ENCODE measurements around the gene F12.

F12 gene

DNA sequence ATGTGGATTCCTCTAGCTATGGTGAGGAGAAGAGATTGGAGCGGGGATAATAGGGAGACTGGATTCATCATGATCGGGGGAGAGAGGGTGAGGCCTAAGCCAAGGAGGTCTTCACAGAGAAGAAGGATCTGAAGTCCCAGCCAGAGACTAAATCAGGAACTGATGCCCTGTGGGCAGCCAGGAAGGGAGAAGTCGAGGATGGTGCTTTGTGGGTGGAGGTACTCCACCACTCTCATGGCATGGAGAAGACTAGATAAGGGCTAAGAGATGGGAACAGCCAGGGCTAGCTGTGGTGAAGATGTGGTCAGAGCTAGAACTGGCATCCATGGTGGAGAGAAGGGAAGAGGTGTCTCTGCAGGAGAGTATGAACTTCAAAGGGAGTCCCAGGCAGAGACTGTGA is 54.7 kb downstream of the F12 start:
- no peak overlapping the region for H2AFZ ChIP-seq (ENCODE audit: low read depth, low read length)
- H3K79me2 ChIP-seq (ENCODE audit: insufficient read depth, low read length), result peaks cover 17% of the 10 kb centered on the region
- H3K36me3 ChIP-seq (ENCODE audit: insufficient read depth, low read length), result peaks cover 10% of the 10 kb centered on the region
- H3K9me3 ChIP-seq (ENCODE audit: insufficient read depth, low read length, severe bottlenecking), result no peaks in the 10 kb centered on the region
- H3K4me2 ChIP-seq (ENCODE audit: insufficient read depth, low read length), result no peak overlapping the region
- DNase-seq (no peak), ATAC-seq (ENCODE audit: insufficient read depth, low read depth) (no peak)
- no peak for TF ChIP-seq EZH2 (IDR thresholded peaks at IDR 0.05; ENCODE audit: borderline replicate concordance, low read depth, low read length, severe bottlenecking)
- TF ChIP-seq, protein P1, sequence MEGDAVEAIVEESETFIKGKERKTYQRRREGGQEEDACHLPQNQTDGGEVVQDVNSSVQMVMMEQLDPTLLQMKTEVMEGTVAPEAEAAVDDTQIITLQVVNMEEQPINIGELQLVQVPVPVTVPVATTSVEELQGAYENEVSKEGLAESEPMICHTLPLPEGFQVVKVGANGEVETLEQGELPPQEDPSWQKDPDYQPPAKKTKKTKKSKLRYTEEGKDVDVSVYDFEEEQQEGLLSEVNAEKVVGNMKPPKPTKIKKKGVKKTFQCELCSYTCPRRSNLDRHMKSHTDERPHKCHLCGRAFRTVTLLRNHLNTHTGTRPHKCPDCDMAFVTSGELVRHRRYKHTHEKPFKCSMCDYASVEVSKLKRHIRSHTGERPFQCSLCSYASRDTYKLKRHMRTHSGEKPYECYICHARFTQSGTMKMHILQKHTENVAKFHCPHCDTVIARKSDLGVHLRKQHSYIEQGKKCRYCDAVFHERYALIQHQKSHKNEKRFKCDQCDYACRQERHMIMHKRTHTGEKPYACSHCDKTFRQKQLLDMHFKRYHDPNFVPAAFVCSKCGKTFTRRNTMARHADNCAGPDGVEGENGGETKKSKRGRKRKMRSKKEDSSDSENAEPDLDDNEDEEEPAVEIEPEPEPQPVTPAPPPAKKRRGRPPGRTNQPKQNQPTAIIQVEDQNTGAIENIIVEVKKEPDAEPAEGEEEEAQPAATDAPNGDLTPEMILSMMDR (IDR thresholded peaks at IDR 0.05; ENCODE audit: borderline replicate concordance, extremely low read depth, low read length, poor library complexity, severe bottlenecking), result no peak
- H3K4me3 ChIP-seq (ENCODE audit: low read depth in 1 of 2, low read length in 2 of 2), result no peak overlapping the region
- no peak overlapping the region for H3K9ac ChIP-seq (ENCODE audit: low read depth, low read length)
- H3K4me1 ChIP-seq (ENCODE audit: insufficient read depth, low read length), result peaks cover 46% of the 10 kb centered on the region
- no peak overlapping the region for H3K27ac ChIP-seq (ENCODE audit: low read length)
- H4K20me1 ChIP-seq (ENCODE audit: insufficient read depth, low read length), result peaks cover 11% of the 10 kb centered on the region
- no peaks in the 10 kb centered on the region for H3K27me3 ChIP-seq (ENCODE audit: insufficient read depth, low read length, poor library complexity)

DNA sequence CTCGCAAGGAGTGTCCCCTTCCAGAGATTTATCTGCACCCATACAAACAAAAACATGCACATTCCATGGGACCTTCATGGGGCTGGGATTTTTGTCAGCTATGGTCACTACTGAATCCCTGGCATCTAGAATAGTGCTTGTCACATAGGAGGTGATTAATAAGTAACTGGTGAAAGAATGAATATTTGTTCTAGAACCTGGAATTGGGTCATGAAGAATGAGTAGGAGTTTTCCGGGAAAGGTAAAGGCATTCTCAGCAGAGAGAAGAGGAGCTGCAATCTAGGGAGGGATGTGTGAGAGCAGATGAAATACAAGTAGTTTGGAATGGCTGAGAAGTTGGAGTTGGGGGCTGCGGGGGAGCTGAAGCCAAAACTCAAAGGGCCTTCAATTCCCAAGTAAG is 55.1 kb downstream of the F12 start:
- no peak for DNase-seq
- Histone ChIP-seq H3K79me2 (ENCODE audit: insufficient read depth, low read length) (peaks cover 22% of the 10 kb centered on the region), H3K36me3 (ENCODE audit: insufficient read depth, low read length) (peaks cover 15% of the 10 kb centered on the region), H3K9me3 (ENCODE audit: insufficient read depth, low read length, severe bottlenecking) (no peaks in the 10 kb centered on the region), H3K4me3 (ENCODE audit: low read depth in 1 of 2, low read length in 2 of 2) (no peak overlapping the region), H3K4me1 (ENCODE audit: insufficient read depth, low read length) (peaks cover 50% of the 10 kb centered on the region), H4K20me1 (ENCODE audit: insufficient read depth, low read length) (peaks cover 11% of the 10 kb centered on the region), H3K4me2 (ENCODE audit: insufficient read depth, low read length) (no peak overlapping the region), H3K9ac (ENCODE audit: low read depth, low read length) (no peak overlapping the region), H3K27me3 (ENCODE audit: insufficient read depth, low read length, poor library complexity) (no peaks in the 10 kb centered on the region), H3K27ac (ENCODE audit: low read length) (no peak overlapping the region), H2AFZ (ENCODE audit: low read depth, low read length) (no peak overlapping the region)
- TF ChIP-seq, protein P1 (IDR thresholded peaks at IDR 0.05; ENCODE audit: borderline replicate concordance, extremely low read depth, low read length, poor library complexity, severe bottlenecking), result no peak
- TF ChIP-seq EZH2 (IDR thresholded peaks at IDR 0.05; ENCODE audit: borderline replicate concordance, low read depth, low read length, severe bottlenecking), result no peak
- ATAC-seq (ENCODE audit: insufficient read depth, low read depth), result no peak

DNA sequence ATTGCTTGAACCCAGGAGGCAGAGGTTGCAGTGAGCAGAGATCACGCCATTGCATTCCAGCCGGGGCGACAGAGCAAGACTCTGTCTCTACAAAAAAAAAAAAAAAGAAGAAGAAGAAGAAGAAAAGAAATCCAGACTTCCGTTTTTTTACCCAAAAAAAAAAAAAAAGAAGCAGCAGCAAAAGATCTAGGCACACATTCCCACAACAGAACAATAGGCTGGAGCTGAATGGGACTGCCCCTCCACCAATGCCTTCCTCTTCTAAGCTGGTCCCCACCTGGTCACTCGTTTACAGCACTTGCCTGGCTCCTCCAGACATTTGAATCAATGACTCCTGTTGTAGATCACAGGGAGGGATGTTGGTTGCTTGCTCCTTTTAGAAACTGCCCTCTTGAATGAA is 56.3 kb downstream of the F12 start:
- H2AFZ ChIP-seq (ENCODE audit: low read depth, low read length), result no peak overlapping the region
- H3K4me3 ChIP-seq (ENCODE audit: low read depth in 1 of 2, low read length in 2 of 2), result no peak overlapping the region
- H3K4me2 ChIP-seq (ENCODE audit: insufficient read depth, low read length), result no peak overlapping the region
- H3K4me1 ChIP-seq (ENCODE audit: insufficient read depth, low read length), result peaks cover 49% of the 10 kb centered on the region
- DNase-seq (no peak), ATAC-seq (ENCODE audit: insufficient read depth, low read depth) (no peak)
- H4K20me1 ChIP-seq (ENCODE audit: insufficient read depth, low read length), result peaks cover 11% of the 10 kb centered on the region
- no peaks in the 10 kb centered on the region for H3K9me3 ChIP-seq (ENCODE audit: insufficient read depth, low read length, severe bottlenecking)
- no peaks in the 10 kb centered on the region for H3K27me3 ChIP-seq (ENCODE audit: insufficient read depth, low read length, poor library complexity)
- H3K9ac ChIP-seq (ENCODE audit: low read depth, low read length), result no peak overlapping the region
- no peak overlapping the region for H3K27ac ChIP-seq (ENCODE audit: low read length)
- TF ChIP-seq EZH2 (IDR thresholded peaks at IDR 0.05; ENCODE audit: borderline replicate concordance, low read depth, low read length, severe bottlenecking), result no peak
- TF ChIP-seq, protein P1 (IDR thresholded peaks at IDR 0.05; ENCODE audit: borderline replicate concordance, extremely low read depth, low read length, poor library complexity, severe bottlenecking), result no peak
- H3K36me3 ChIP-seq (ENCODE audit: insufficient read depth, low read length), result peaks cover 20% of the 10 kb centered on the region
- H3K79me2 ChIP-seq (ENCODE audit: insufficient read depth, low read length), result peaks cover 33% of the 10 kb centered on the region
